GM23338 (cell line): Measurements from ENCODE around the gene SELENOM. TPM values are rescaled to one million over a fixed set of nuclear protein-coding genes. Genes with fewer than 3 reads are reported as not detected.

ENCODE experiments used
- ATAC-seq: fragments of 200-7000 bp; cut with Tn5 transposase; 3 replicates; pipeline ENCODE4 v1.9.1; 2020
- DNase-seq: peaks from one replicate; pipeline ENCODE4 v3.0.0-alpha.2; 2015; ENCODE audit warnings: low spot score
- H2AFZ ChIP-seq: fragments of 200-600 bp; sonication (generic); 2 replicates; pipeline ENCODE4 v1.8.0; 2016; ENCODE audit warnings: antibody characterized with exemption, mild to moderate bottlenecking, moderate library complexity
- H3F3A ChIP-seq: fragments of 200-600 bp; sonication (generic); replicated peaks from 2 replicates; pipeline ENCODE4 v1.8.0; 2017; ENCODE audit warnings: antibody characterized with exemption, mixed run types, low read depth
- H3K27ac ChIP-seq: fragments of 200-600 bp; sonication (generic); 2 replicates; pipeline ENCODE4 v1.6.1; 2016; ENCODE audit warnings: low read depth
- H3K27me3 ChIP-seq: fragments of 200-600 bp; sonication (generic); 2 replicates; pipeline ENCODE4 v1.8.0; 2016; ENCODE audit warnings: mild to moderate bottlenecking, mixed run types, moderate library complexity; ENCODE audit not compliant: insufficient read depth
- H3K36me3 ChIP-seq: fragments of 200-600 bp; sonication (generic); 2 replicates; pipeline ENCODE4 v1.8.0; 2016; ENCODE audit warnings: mild to moderate bottlenecking; ENCODE audit not compliant: insufficient read depth
- H3K4me1 ChIP-seq: fragments of 200-600 bp; sonication (generic); 2 replicates; pipeline ENCODE4 v1.8.0; 2016; ENCODE audit warnings: mild to moderate bottlenecking, moderate library complexity; ENCODE audit not compliant: insufficient read depth
- H3K4me2 ChIP-seq: fragments of 200-600 bp; sonication (generic); 2 replicates; pipeline ENCODE4 v1.7.1; 2017; ENCODE audit warnings: mixed run types
- H3K4me3 ChIP-seq: fragments of 200-600 bp; sonication (generic); 2 replicates; pipeline ENCODE4 v1.6.1; 2016; ENCODE audit warnings: mixed run types
- H3K79me2 ChIP-seq: fragments of 200-600 bp; sonication (generic); replicated peaks from 2 replicates; pipeline ENCODE4 v1.8.0; 2017; ENCODE audit warnings: mild to moderate bottlenecking; ENCODE audit not compliant: insufficient read depth
- H3K9me2 ChIP-seq: fragments of 200-600 bp; sonication (generic); 2 replicates; pipeline ENCODE4 v1.8.0; 2017; ENCODE audit not compliant: insufficient read depth
- H4K20me1 ChIP-seq: fragments of 200-600 bp; sonication (generic); replicated peaks from 2 replicates; pipeline ENCODE4 v1.8.0; 2017; ENCODE audit warnings: mild to moderate bottlenecking; ENCODE audit not compliant: insufficient read depth
- H3K27ac Mint-ChIP-seq: 2 replicates; pipeline ENCODE4 v1.8.0; 2020; ENCODE audit warnings: inconsistent platforms, mild to moderate bottlenecking, moderate library complexity, mixed read lengths
- H3K27me3 Mint-ChIP-seq: 3 replicates; pipeline ENCODE4 v1.8.0; 2022; ENCODE audit warnings: low read depth, mild to moderate bottlenecking, moderate library complexity, mixed read lengths, inconsistent platforms; ENCODE audit not compliant: insufficient read depth, poor library complexity
- H3K36me3 Mint-ChIP-seq: 3 replicates; pipeline ENCODE4 v1.8.0; 2021; ENCODE audit warnings: low read depth, mild to moderate bottlenecking, inconsistent platforms, moderate library complexity, mixed read lengths
- H3K4me1 Mint-ChIP-seq: 3 replicates; pipeline ENCODE4 v1.8.0; 2020; ENCODE audit warnings: mild to moderate bottlenecking, inconsistent platforms, mixed read lengths
- H3K4me3 Mint-ChIP-seq: 3 replicates; pipeline ENCODE4 v1.8.0; 2021; ENCODE audit warnings: moderate library complexity, mild to moderate bottlenecking, inconsistent platforms, mixed read lengths
- H3K9me3 Mint-ChIP-seq: 3 replicates; pipeline ENCODE4 v1.8.0; 2020; ENCODE audit warnings: moderate library complexity, mild to moderate bottlenecking, inconsistent platforms, mixed read lengths
- CREB1 ChIP-seq: fragments of 250-450 bp; sonication (Bioruptor Pico); IDR thresholded peaks from 2 replicates; pipeline ENCODE4 v1.5.0; 2020; ENCODE audit warnings: low read depth, mild to moderate bottlenecking, moderate library complexity
- EZH2 ChIP-seq: fragments of 200-600 bp; sonication (generic); IDR thresholded peaks from one replicate; pipeline ENCODE4 v1.8.0; 2017; ENCODE audit warnings: antibody characterized with exemption, mild to moderate bottlenecking, low read depth; ENCODE audit not compliant: unreplicated experiment
- EZH2phosphoT487 ChIP-seq: fragments of 200-600 bp; sonication (generic); IDR thresholded peaks from one replicate; pipeline ENCODE4 v1.8.1; 2018; ENCODE audit warnings: antibody characterized with exemption; ENCODE audit not compliant: unreplicated experiment
- JUNB ChIP-seq: IDR thresholded peaks from one replicate; pipeline ENCODE4 v1.6.1; 2016; ENCODE audit warnings: antibody characterized with exemption; ENCODE audit not compliant: unreplicated experiment
- POLR2AphosphoS5 ChIP-seq: IDR thresholded peaks from 2 replicates; pipeline ENCODE4 v1.6.1; 2016; ENCODE audit warnings: antibody characterized with exemption, low read depth
- STAT1 ChIP-seq: IDR thresholded peaks from one replicate; pipeline ENCODE4 v1.6.1; 2016; ENCODE audit warnings: antibody characterized with exemption; ENCODE audit not compliant: unreplicated experiment
- ZNF114 ChIP-seq: fragments of 250-450 bp; sonication (Bioruptor Pico); IDR thresholded peaks from 2 replicates; pipeline ENCODE4 v1.5.0; 2020; ENCODE audit warnings: mild to moderate bottlenecking, moderate library complexity
- ZNF331 ChIP-seq: fragments of 250-450 bp; sonication (Bioruptor Pico); IDR thresholded peaks from 2 replicates; pipeline ENCODE4 v1.5.0; 2020; ENCODE audit warnings: low read depth, mild to moderate bottlenecking, moderate library complexity
- polyA plus RNA-seq: library from polyadenylated mRNA; unstranded; fragments of >200 nt; fragmentation: Nextera tagmentation; extraction: Ambion mirVana; gene quantifications from 2 replicates; pipeline ENCODE4 v1.2.1, GENCODE V29; 2016
- total RNA-seq: library from RNA; depleted of rRNA; stranded (reverse); fragments of >200 nt; shearing (Covaris generic); gene quantifications from 2 replicates; pipeline ENCODE4 v1.2.3, GENCODE V29; 2014
- TF ChIP-seq, protein P1 (sequence below): IDR thresholded peaks from one replicate; pipeline ENCODE4 v1.6.1; 2018; ENCODE audit warnings: antibody characterized with exemption; ENCODE audit not compliant: unreplicated experiment
- TF ChIP-seq, protein P2 (sequence below): IDR thresholded peaks from 2 replicates; pipeline ENCODE4 v1.6.1; 2016; ENCODE audit warnings: antibody characterized with exemption
- TF ChIP-seq, protein P3 (sequence below), 2 experiments: fragments of 200-600 bp in 1 of 2; sonication (generic) in 1 of 2; conservative IDR thresholded peaks; 2 replicates each; pipeline versions ENCODE4 v1.5.1 to v1.6.1; 2016 to 2017; ENCODE audit warnings: antibody characterized with exemption in 2 of 2, low read depth in 2 of 2, mild to moderate bottlenecking in 2 of 2, moderate library complexity in 1 of 2

The SELENOM gene
- total and polyA plus RNA-seq, 2 experiments from 2014 or later = 44.9 to 50.8 TPM

DNA sequence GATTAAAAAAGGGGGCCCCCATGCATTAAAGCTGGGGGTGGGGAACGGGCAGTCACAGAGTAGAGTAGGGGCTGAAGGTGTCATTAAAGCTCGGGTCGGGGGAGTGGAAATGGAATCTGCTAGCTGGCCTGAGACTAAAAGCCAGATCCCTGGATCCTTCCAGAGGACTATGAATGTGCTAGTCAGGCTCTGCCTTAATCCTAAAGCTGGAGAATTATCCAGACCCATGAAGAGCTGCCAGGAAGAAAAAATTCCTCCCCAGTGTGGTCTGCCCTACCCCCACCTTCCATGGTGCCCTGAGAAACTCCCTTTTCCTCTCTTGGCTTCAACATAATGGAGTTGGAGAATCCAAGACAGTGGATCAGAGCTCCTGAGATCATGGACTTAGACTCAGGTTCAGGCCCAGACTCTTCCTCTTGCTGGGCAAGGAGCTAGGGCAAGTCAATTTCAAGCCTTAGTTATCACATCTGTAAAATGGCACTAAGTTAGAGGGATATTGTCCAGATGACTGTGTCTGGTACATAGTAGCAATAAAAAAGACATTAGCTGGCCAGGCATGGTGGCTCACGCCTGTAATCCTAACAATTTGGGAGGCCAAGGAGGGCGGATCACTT, 50.3 kb downstream of the SELENOM start (continued):
- TF ChIP-seq, protein P1, sequence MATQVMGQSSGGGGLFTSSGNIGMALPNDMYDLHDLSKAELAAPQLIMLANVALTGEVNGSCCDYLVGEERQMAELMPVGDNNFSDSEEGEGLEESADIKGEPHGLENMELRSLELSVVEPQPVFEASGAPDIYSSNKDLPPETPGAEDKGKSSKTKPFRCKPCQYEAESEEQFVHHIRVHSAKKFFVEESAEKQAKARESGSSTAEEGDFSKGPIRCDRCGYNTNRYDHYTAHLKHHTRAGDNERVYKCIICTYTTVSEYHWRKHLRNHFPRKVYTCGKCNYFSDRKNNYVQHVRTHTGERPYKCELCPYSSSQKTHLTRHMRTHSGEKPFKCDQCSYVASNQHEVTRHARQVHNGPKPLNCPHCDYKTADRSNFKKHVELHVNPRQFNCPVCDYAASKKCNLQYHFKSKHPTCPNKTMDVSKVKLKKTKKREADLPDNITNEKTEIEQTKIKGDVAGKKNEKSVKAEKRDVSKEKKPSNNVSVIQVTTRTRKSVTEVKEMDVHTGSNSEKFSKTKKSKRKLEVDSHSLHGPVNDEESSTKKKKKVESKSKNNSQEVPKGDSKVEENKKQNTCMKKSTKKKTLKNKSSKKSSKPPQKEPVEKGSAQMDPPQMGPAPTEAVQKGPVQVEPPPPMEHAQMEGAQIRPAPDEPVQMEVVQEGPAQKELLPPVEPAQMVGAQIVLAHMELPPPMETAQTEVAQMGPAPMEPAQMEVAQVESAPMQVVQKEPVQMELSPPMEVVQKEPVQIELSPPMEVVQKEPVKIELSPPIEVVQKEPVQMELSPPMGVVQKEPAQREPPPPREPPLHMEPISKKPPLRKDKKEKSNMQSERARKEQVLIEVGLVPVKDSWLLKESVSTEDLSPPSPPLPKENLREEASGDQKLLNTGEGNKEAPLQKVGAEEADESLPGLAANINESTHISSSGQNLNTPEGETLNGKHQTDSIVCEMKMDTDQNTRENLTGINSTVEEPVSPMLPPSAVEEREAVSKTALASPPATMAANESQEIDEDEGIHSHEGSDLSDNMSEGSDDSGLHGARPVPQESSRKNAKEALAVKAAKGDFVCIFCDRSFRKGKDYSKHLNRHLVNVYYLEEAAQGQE = no peak
- TF ChIP-seq EZH2 = no peak
- no peak for TF ChIP-seq JUNB
- no peak for TF ChIP-seq EZH2phosphoT487

DNA sequence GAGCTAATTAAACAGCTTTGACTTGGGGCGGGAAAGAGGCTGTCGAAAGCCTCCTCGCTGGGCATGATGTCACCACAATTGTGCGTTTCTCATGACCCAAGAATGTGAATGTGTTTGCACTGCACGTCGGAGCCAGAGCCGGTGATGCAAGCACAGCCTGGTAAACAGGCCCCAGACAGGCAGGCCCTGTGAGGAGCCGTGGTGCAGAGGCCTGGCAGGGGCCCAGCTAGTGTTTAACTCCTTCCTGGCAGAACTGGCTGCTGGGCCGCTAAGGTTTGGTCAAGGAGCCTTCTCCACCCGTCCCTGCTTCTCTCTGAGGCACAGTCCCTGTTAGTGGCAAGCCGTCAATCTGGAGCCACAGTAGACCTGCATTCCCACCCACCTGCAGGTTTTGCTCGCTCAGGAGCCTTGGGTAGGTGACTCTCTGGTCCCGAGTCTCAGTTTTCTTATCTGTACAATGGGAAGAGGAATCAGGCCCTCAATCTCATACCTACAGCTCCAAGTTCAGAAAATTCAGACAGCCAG, 51.7 kb downstream of the SELENOM start:
- Histone ChIP-seq H3K4me2 (no peak overlapping the region), H3K4me3 (no peak overlapping the region), H3K27ac (no peak overlapping the region), H3K27me3 (no peaks in the 10 kb centered on the region), H4K20me1 (no peaks in the 10 kb centered on the region), H3K9me2 (no peaks in the 10 kb centered on the region), H3F3A (no peaks in the 10 kb centered on the region), H3K79me2 (no peaks in the 10 kb centered on the region), H3K4me1 (no peaks in the 10 kb centered on the region), H3K36me3 (no peaks in the 10 kb centered on the region), H2AFZ (peak overlapping the region; percentile 88)
- peak; percentile 20; the same call in 1 of the 2 replicates for TF ChIP-seq CREB1
- no peak for TF ChIP-seq ZNF114
- Mint-ChIP-seq H3K27me3 (peaks cover 8% of the 10 kb centered on the region), H3K4me1 (peaks cover 7% of the 10 kb centered on the region), H3K27ac (no peak overlapping the region), H3K9me3 (no peaks in the 10 kb centered on the region), H3K36me3 (no peaks in the 10 kb centered on the region), H3K4me3 (no peak overlapping the region)
- ATAC-seq (peak; percentile 86), DNase-seq (peak; percentile 60)

DNA sequence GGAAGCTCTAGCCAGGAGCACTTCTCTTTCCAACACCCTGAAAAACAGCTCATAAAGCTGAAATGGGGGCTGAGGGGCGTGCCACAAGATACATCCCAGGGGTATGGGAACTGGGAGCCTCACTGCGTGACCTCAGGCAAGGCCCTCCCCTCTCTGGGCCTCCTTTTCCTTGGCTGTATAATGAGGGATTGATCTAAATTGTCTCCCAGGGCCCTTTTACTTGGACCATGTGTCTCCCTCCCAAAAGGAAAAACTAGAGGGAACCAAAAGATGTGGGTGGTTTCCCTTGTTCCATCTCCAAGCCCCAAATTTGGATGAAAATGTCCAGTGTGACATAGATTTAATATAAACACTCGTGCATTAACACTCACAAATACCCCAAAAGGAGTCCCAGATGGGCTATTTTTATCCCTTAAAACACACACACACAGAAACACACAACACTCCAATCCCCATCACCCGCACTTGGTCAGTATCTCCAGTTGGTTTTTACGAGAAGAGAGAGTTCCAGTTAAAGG, 52.2 kb downstream of the SELENOM start:
- Histone ChIP-seq H3K4me3 (no peak overlapping the region), H2AFZ (peak overlapping the region; percentile 88), H4K20me1 (no peaks in the 10 kb centered on the region), H3K4me1 (no peaks in the 10 kb centered on the region), H3K27me3 (no peaks in the 10 kb centered on the region), H3K27ac (no peak overlapping the region), H3K4me2 (no peak overlapping the region), H3K36me3 (no peaks in the 10 kb centered on the region), H3K79me2 (no peaks in the 10 kb centered on the region), H3F3A (no peaks in the 10 kb centered on the region), H3K9me2 (no peaks in the 10 kb centered on the region)
- no peaks in the 10 kb centered on the region for H3K36me3 Mint-ChIP-seq
- H3K4me3 Mint-ChIP-seq = no peak overlapping the region
- DNase-seq = no peak
- TF ChIP-seq STAT1 (no peak), POLR2AphosphoS5 (no peak), ZNF331 (CRISPR knock-in tag) (no peak), ZNF114 (no peak), JUNB (no peak), EZH2phosphoT487 (no peak)
- TF ChIP-seq, protein P2, sequence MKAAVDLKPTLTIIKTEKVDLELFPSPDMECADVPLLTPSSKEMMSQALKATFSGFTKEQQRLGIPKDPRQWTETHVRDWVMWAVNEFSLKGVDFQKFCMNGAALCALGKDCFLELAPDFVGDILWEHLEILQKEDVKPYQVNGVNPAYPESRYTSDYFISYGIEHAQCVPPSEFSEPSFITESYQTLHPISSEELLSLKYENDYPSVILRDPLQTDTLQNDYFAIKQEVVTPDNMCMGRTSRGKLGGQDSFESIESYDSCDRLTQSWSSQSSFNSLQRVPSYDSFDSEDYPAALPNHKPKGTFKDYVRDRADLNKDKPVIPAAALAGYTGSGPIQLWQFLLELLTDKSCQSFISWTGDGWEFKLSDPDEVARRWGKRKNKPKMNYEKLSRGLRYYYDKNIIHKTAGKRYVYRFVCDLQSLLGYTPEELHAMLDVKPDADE = no peak
- TF ChIP-seq, protein P1 = no peak
- TF ChIP-seq, protein P3, sequence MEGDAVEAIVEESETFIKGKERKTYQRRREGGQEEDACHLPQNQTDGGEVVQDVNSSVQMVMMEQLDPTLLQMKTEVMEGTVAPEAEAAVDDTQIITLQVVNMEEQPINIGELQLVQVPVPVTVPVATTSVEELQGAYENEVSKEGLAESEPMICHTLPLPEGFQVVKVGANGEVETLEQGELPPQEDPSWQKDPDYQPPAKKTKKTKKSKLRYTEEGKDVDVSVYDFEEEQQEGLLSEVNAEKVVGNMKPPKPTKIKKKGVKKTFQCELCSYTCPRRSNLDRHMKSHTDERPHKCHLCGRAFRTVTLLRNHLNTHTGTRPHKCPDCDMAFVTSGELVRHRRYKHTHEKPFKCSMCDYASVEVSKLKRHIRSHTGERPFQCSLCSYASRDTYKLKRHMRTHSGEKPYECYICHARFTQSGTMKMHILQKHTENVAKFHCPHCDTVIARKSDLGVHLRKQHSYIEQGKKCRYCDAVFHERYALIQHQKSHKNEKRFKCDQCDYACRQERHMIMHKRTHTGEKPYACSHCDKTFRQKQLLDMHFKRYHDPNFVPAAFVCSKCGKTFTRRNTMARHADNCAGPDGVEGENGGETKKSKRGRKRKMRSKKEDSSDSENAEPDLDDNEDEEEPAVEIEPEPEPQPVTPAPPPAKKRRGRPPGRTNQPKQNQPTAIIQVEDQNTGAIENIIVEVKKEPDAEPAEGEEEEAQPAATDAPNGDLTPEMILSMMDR (conservative IDR thresholded peaks at IDR 0.05; ENCODE audit: low read depth in 2 of 2) = no peak
- H3K27ac Mint-ChIP-seq = no peak overlapping the region
- H3K27me3 Mint-ChIP-seq = peaks cover 9% of the 10 kb centered on the region
- no peaks in the 10 kb centered on the region for H3K9me3 Mint-ChIP-seq
- ATAC-seq = no peak; the same call in 2 of the 3 replicates
- peaks cover 7% of the 10 kb centered on the region for H3K4me1 Mint-ChIP-seq
